Caco-2 (cell line): ENCODE data around the gene DPP10. TPM values are rescaled to one million over a fixed set of nuclear protein-coding genes. Genes with fewer than 3 reads are reported as not detected.

Experiments
- BruUV-seq: library from RNA; stranded (reverse); fragments of 400-500 nt; replicated peaks from 2 replicates; lab custom pipeline; 2021; lab: Mats Ljungman, UMichigan
- CTCF ChIA-PET: fragments of 300-600 bp; sonication (Branson Sonifier 250); formaldehyde crosslinking; loops from one replicate; lab custom pipeline; 2022; ENCODE audit warnings: antibody characterized with exemption; lab: Charles Lee
- POLR2A ChIA-PET: fragments of 300-600 bp; sonication (Branson Sonifier 250); formaldehyde crosslinking; loops from one replicate; lab custom pipeline; 2022; ENCODE audit warnings: antibody characterized with exemption; lab: Charles Lee
- DNase-seq, 2 experiments: peaks; one replicate each; pipeline versions ENCODE4 v3.0.0 to v3.0.0-alpha.2; 2020 to 2022
- H3K27me3 ChIP-seq: replicated peaks from 2 replicates; pipeline ENCODE4 v1.6.0; 2011; ENCODE audit warnings: low read length; ENCODE audit not compliant: control insufficient read depth, insufficient read depth
- H3K36me3 ChIP-seq: 2 replicates; pipeline ENCODE4 v1.5.1; 2011; ENCODE audit warnings: low read length; ENCODE audit not compliant: control insufficient read depth, insufficient read depth
- H3K4me1 ChIP-seq: fragments of 250-450 bp; sonication (Bioruptor Pico); 2 replicates; pipeline ENCODE4 v1.5.1; 2020; ENCODE audit warnings: mild to moderate bottlenecking
- H3K4me3 ChIP-seq: 2 replicates; pipeline ENCODE4 v1.5.1; 2011; ENCODE audit warnings: low read depth, mild to moderate bottlenecking, control low read depth, low read length
- H3K9me3 ChIP-seq: fragments of 250-450 bp; sonication (Bioruptor Pico); 2 replicates; pipeline ENCODE4 v1.5.1; 2020; ENCODE audit warnings: mild to moderate bottlenecking, moderate library complexity
- H3K27ac Mint-ChIP-seq: one replicate; pipeline ENCODE4 v1.8.0; 2022; ENCODE audit warnings: mixed read lengths; ENCODE audit not compliant: unreplicated experiment
- H3K27me3 Mint-ChIP-seq: one replicate; pipeline ENCODE4 v1.8.0; 2022; ENCODE audit warnings: mixed read lengths; ENCODE audit not compliant: insufficient read depth, unreplicated experiment
- H3K36me3 Mint-ChIP-seq: one replicate; pipeline ENCODE4 v1.8.0; 2022; ENCODE audit warnings: mild to moderate bottlenecking, mixed read lengths; ENCODE audit not compliant: insufficient read depth, unreplicated experiment
- H3K4me1 Mint-ChIP-seq: one replicate; pipeline ENCODE4 v1.8.0; 2022; ENCODE audit warnings: low read depth, mixed read lengths; ENCODE audit not compliant: unreplicated experiment
- H3K4me3 Mint-ChIP-seq: one replicate; pipeline ENCODE4 v1.8.0; 2022; ENCODE audit warnings: mild to moderate bottlenecking, moderate library complexity, mixed read lengths; ENCODE audit not compliant: unreplicated experiment
- H3K9me3 Mint-ChIP-seq: one replicate; pipeline ENCODE4 v1.8.0; 2022; ENCODE audit warnings: mixed read lengths; ENCODE audit not compliant: unreplicated experiment
- CTCF ChIP-seq, 2 experiments: fragments of 200-600 bp in 1 of 2; IDR thresholded peaks; 1 replicate in 1 of 2; 2 replicates in 1 of 2; pipeline versions ENCODE4 v1.5.1 to v1.8.0; 2011 to 2022; ENCODE audit warnings: antibody characterized with exemption in 1 of 2, control low read depth in 1 of 2, inconsistent platforms in 1 of 2, low read depth in 1 of 2, low read length in 1 of 2, mild to moderate bottlenecking in 1 of 2, moderate library complexity in 1 of 2; ENCODE audit not compliant: insufficient read depth in 1 of 2, severe bottlenecking in 1 of 2, unreplicated experiment in 1 of 2
- intact Hi-C: fragments of 100-400 bp; cut with micrococcal nuclease; formaldehyde crosslinking; loops from one replicate; pipeline ENCODE4 v1.10.0; 2022; ENCODE audit not compliant: unreplicated experiment
- total RNA-seq: library from RNA; stranded (reverse); gene quantifications from 2 replicates; pipeline ENCODE4 v1.2.3, GENCODE V29; 2022

DPP10 gene
- total RNA-seq, 1 experiment from 2014 or later, result not detected

GRCh38 chr2:114786901-114787300 is 344.5 kb downstream of the DPP10 start:
- no peaks in the 10 kb centered on the region for H3K9me3 ChIP-seq
- Mint-ChIP-seq H3K27ac (no peak overlapping the region), H3K36me3 (no peaks in the 10 kb centered on the region), H3K27me3 (peaks cover 17% of the 10 kb centered on the region), H3K4me1 (peaks cover 6% of the 10 kb centered on the region), H3K4me3 (no peak overlapping the region), H3K9me3 (no peaks in the 10 kb centered on the region)
- no peaks in the 10 kb centered on the region for H3K4me1 ChIP-seq
- intact Hi-C loops, result no loop called here
- TF ChIP-seq CTCF (IDR thresholded peaks at IDR 0.05; ENCODE audit: insufficient read depth in 1 of 2, low read depth in 1 of 2, low read length in 1 of 2, severe bottlenecking in 1 of 2, unreplicated experiment in 1 of 2), result no peak
- no peak for DNase-seq
- no TSS peak for BruUV-seq
- no peaks in the 10 kb centered on the region for H3K36me3 ChIP-seq
- H3K4me3 ChIP-seq, result no peak overlapping the region
- POLR2A ChIA-PET, result no interaction called here
- CTCF ChIA-PET, result no interaction called here
- H3K27me3 ChIP-seq, result peaks cover 3% of the 10 kb centered on the region; the same call in 1 of the 2 replicates

GRCh38 chr2:114787486-114787885 is 345.0 kb downstream of the DPP10 start:
- H3K4me1 ChIP-seq, result no peaks in the 10 kb centered on the region
- ChIA-PET POLR2A (no interaction called here), CTCF (no interaction called here)
- H3K4me3 ChIP-seq, result no peak overlapping the region
- BruUV-seq, result no TSS peak
- Mint-ChIP-seq H3K4me1 (peaks cover 6% of the 10 kb centered on the region), H3K36me3 (no peaks in the 10 kb centered on the region), H3K27ac (no peak overlapping the region), H3K27me3 (peaks cover 17% of the 10 kb centered on the region), H3K9me3 (no peaks in the 10 kb centered on the region), H3K4me3 (no peak overlapping the region)
- no peaks in the 10 kb centered on the region for H3K9me3 ChIP-seq
- no peak for DNase-seq
- no peaks in the 10 kb centered on the region for H3K36me3 ChIP-seq
- intact Hi-C loops, result no loop called here
- no peak for TF ChIP-seq CTCF (IDR thresholded peaks at IDR 0.05; ENCODE audit: insufficient read depth in 1 of 2, low read depth in 1 of 2, low read length in 1 of 2, severe bottlenecking in 1 of 2, unreplicated experiment in 1 of 2)
- H3K27me3 ChIP-seq, result peaks cover 3% of the 10 kb centered on the region; the same call in 1 of the 2 replicates

- H3K4me1 Mint-ChIP-seq, result no peaks in the 10 kb centered on the region
- H3K9me3 ChIP-seq, result no peaks in the 10 kb centered on the region
- no peak for TF ChIP-seq CTCF (IDR thresholded peaks at IDR 0.05; ENCODE audit: insufficient read depth in 1 of 2, low read depth in 1 of 2, low read length in 1 of 2, severe bottlenecking in 1 of 2, unreplicated experiment in 1 of 2)
- no peaks in the 10 kb centered on the region for H3K36me3 ChIP-seq
- H3K4me1 ChIP-seq, result no peaks in the 10 kb centered on the region
- ChIA-PET CTCF (no interaction called here), POLR2A (no interaction called here)
- no peak overlapping the region for H3K4me3 ChIP-seq
- H3K4me3 Mint-ChIP-seq, result no peak overlapping the region
- peaks cover 14% of the 10 kb centered on the region for H3K27me3 Mint-ChIP-seq
- no peak overlapping the region for H3K27ac Mint-ChIP-seq
- BruUV-seq, result no TSS peak
- H3K36me3 Mint-ChIP-seq, result no peaks in the 10 kb centered on the region
- H3K9me3 Mint-ChIP-seq, result no peaks in the 10 kb centered on the region
- DNase-seq, result no peak
- no peaks in the 10 kb centered on the region for H3K27me3 ChIP-seq
- intact Hi-C loops, result no loop called here
Measured at GRCh38 chr2:114789989-114790388, 347.5 kb downstream of the DPP10 start.
